HCT116 (cell line): ENCODE results near the gene ARHGAP31. TPM values are rescaled to one million over a fixed set of nuclear protein-coding genes. Genes with fewer than 3 reads are reported as not detected.
"Not testable (repeated sequence)": the region's sequence is repeated elsewhere in the genome, so short reads cannot be mapped to it uniquely, and the experiment has no call there.

Source experiments
- ATAC-seq: fragments of 200-7000 bp; cut with Tn5 transposase; 2 replicates; pipeline ENCODE4 v1.9.1; 2020; ENCODE audit warnings: mild to moderate bottlenecking, moderate library complexity
- BruUV-seq: library from RNA; stranded (reverse); fragments of 400-500 nt; replicated peaks from 2 replicates; lab custom pipeline; 2021; lab: Mats Ljungman, UMichigan
- CTCF ChIA-PET: fragments of 300-600 bp; sonication (Branson Sonifier 250); formaldehyde crosslinking; loops from one replicate; lab custom pipeline; 2021; ENCODE audit warnings: antibody characterized with exemption; lab: Charles Lee
- POLR2A ChIA-PET: fragments of 300-600, 350-600 bp; sonication (Branson Sonifier 250); formaldehyde crosslinking; loops from one replicate; lab custom pipeline; 2021; ENCODE audit warnings: antibody characterized with exemption; lab: Charles Lee
- RAD21 ChIA-PET, 2 experiments: fragments of 300-600 bp; sonication (Branson Sonifier 250); formaldehyde crosslinking; loops; one replicate each; lab custom pipeline; 2023; ENCODE audit warnings: low total read pairs in 2 of 2; ENCODE audit not compliant: uncharacterized antibody in 2 of 2, unreplicated experiment in 2 of 2, low non-redundant PET in 1 of 2; lab: Charles Lee
- DNase-seq: peaks from one replicate; pipeline ENCODE4 v3.0.0-alpha.2; 2010; ENCODE audit warnings: low read depth, low spot score
- H2AFZ ChIP-seq: fragments of 200-600 bp; shearing (Covaris generic), sonication (generic); 2 replicates; pipeline ENCODE4 v1.6.1; 2017; ENCODE audit warnings: low read depth, mixed run types, mixed read lengths, antibody characterized with exemption, low read length; ENCODE audit not compliant: poor library complexity, severe bottlenecking
- H3K27ac ChIP-seq: 2 replicates; pipeline ENCODE4 v1.5.1; 2012; ENCODE audit warnings: low read depth, low read length
- H3K27me3 ChIP-seq: fragments of 200-600 bp; sonication (generic); 2 replicates; pipeline ENCODE4 v1.6.1; 2016; ENCODE audit warnings: mixed run types, low read length, mixed read lengths; ENCODE audit not compliant: insufficient read depth
- H3K36me3 ChIP-seq, 2 experiments: fragments of 200-500 bp in 1 of 2; fragments of 200-600 bp in 1 of 2; sonication (Bioruptor generic) in 1 of 2; sonication (generic) in 1 of 2; 2 replicates each; pipeline versions ENCODE4 v1.5.1 to v1.6.1; 2014 to 2016; ENCODE audit warnings: low read length in 2 of 2, inconsistent platforms in 1 of 2, mixed read lengths in 1 of 2, mixed run types in 1 of 2; ENCODE audit not compliant: insufficient read depth in 2 of 2, control insufficient read depth in 1 of 2
- H3K4me1 ChIP-seq, 2 experiments: fragments of 200-600 bp in 1 of 2; sonication (generic) in 1 of 2; 2 replicates each; pipeline versions ENCODE4 v1.5.1 to v1.6.1; 2012 to 2017; ENCODE audit warnings: low read length in 2 of 2, inconsistent platforms in 1 of 2, mild to moderate bottlenecking in 1 of 2, mixed read lengths in 1 of 2, mixed run types in 1 of 2, moderate library complexity in 1 of 2; ENCODE audit not compliant: insufficient read depth in 2 of 2, control insufficient read depth in 1 of 2
- H3K4me2 ChIP-seq: fragments of 200-600 bp; sonication (generic); 2 replicates; pipeline ENCODE4 v1.6.1; 2017; ENCODE audit warnings: mixed run types, low read length, mixed read lengths
- H3K4me3 ChIP-seq, 2 experiments: fragments of 200-600 bp in 1 of 2; sonication (generic) in 1 of 2; replicated peaks in 1 of 2; 2 replicates each; pipeline ENCODE4 v1.5.1; 2011 to 2016; ENCODE audit warnings: low read length in 2 of 2, control low read depth in 1 of 2, low read depth in 1 of 2, mild to moderate bottlenecking in 1 of 2, mixed read lengths in 1 of 2, mixed run types in 1 of 2
- H3K79me2 ChIP-seq: fragments of 200-600 bp; sonication (generic); 2 replicates; pipeline ENCODE4 v1.6.1; 2017; ENCODE audit warnings: mild to moderate bottlenecking, mixed run types, low read length, moderate library complexity, mixed read lengths; ENCODE audit not compliant: insufficient read depth
- H3K9ac ChIP-seq: fragments of 200-600 bp; sonication (generic); 2 replicates; pipeline ENCODE4 v1.6.1; 2016; ENCODE audit warnings: low read length, mixed read lengths
- H3K9me2 ChIP-seq: fragments of 200-600 bp; sonication (generic), shearing (Covaris generic); 2 replicates; pipeline ENCODE4 v1.6.1; 2017; ENCODE audit warnings: mixed run types, mild to moderate bottlenecking, moderate library complexity; ENCODE audit not compliant: insufficient read depth
- H3K9me3 ChIP-seq, 2 experiments: fragments of 200-500 bp in 1 of 2; fragments of 200-600 bp in 1 of 2; sonication (Bioruptor generic) in 1 of 2; sonication (generic) in 1 of 2; 2 replicates each; pipeline ENCODE4 v1.6.1; 2014 to 2017; ENCODE audit warnings: low read length in 2 of 2, mixed read lengths in 2 of 2, inconsistent platforms in 1 of 2, low read depth in 1 of 2, mild to moderate bottlenecking in 1 of 2, mixed run types in 1 of 2, moderate library complexity in 1 of 2; ENCODE audit not compliant: control insufficient read depth in 1 of 2, insufficient read depth in 1 of 2
- H4K20me1 ChIP-seq: fragments of 200-600 bp; sonication (generic), shearing (Covaris generic); 2 replicates; pipeline ENCODE4 v1.6.1; 2017; ENCODE audit warnings: mixed run types, mild to moderate bottlenecking, moderate library complexity; ENCODE audit not compliant: insufficient read depth
- EGR1 ChIP-seq: IDR thresholded peaks from 2 replicates; pipeline ENCODE4 v1.6.1; 2012; ENCODE audit warnings: low read depth
- TCF7L2 ChIP-seq: IDR thresholded peaks from 2 replicates; pipeline ENCODE4 v1.7.0; 2011; ENCODE audit warnings: borderline replicate concordance, inconsistent platforms; ENCODE audit not compliant: insufficient read depth, insufficient read length; ENCODE audit errors: extremely low read depth
- ZFX ChIP-seq: fragments of 450-650 bp; IDR thresholded peaks from 2 replicates; pipeline ENCODE4 v1.6.1; 2017
- intact Hi-C: fragments of 100-400 bp; cut with micrococcal nuclease; formaldehyde crosslinking; loops from 2 replicates; pipeline ENCODE4 v1.10.0; 2022
- total RNA-seq: library from RNA; stranded (reverse); gene quantifications from one replicate; pipeline ENCODE4 v1.2.1, GENCODE V29; 2021; ENCODE audit not compliant: unreplicated experiment
- TF ChIP-seq, protein P1 (sequence below): IDR thresholded peaks from 2 replicates; pipeline ENCODE4 v1.6.1; 2012; ENCODE audit warnings: low read depth

Gene ARHGAP31
- total RNA-seq, 1 experiment from 2014 or later, result 0.93 TPM

DNA sequence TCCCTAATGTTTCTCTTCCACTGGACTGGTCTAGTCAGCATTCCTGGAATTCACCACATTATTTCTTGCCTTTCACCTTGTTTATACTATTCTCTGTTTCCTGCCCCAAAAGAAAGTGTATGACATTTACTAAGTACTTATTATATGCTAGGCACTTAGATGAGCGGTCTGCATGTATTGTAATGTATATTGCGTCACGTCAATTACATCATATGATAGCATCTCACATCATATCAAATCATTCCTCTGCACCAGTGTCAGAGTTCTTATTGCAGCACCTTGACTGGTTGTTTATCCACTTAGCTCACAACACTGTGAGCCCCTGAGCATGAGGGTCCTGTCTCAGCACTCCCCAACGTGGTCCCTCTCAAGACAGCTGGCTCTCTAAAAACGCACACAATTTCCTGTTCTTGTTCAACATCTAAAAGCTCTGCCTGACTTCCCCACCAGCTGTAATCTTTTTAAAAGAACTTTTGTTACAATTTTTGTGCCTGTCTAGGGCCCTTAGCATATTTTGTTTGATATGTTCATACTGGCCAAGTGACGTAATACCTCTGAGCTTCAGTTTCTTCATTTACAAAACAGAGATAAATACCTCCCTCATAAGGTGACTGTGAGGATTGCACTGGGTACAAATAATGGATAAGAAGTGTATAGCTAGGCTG is 58.8 kb downstream of the ARHGAP31 start (continued):
- TF ChIP-seq, protein P1, sequence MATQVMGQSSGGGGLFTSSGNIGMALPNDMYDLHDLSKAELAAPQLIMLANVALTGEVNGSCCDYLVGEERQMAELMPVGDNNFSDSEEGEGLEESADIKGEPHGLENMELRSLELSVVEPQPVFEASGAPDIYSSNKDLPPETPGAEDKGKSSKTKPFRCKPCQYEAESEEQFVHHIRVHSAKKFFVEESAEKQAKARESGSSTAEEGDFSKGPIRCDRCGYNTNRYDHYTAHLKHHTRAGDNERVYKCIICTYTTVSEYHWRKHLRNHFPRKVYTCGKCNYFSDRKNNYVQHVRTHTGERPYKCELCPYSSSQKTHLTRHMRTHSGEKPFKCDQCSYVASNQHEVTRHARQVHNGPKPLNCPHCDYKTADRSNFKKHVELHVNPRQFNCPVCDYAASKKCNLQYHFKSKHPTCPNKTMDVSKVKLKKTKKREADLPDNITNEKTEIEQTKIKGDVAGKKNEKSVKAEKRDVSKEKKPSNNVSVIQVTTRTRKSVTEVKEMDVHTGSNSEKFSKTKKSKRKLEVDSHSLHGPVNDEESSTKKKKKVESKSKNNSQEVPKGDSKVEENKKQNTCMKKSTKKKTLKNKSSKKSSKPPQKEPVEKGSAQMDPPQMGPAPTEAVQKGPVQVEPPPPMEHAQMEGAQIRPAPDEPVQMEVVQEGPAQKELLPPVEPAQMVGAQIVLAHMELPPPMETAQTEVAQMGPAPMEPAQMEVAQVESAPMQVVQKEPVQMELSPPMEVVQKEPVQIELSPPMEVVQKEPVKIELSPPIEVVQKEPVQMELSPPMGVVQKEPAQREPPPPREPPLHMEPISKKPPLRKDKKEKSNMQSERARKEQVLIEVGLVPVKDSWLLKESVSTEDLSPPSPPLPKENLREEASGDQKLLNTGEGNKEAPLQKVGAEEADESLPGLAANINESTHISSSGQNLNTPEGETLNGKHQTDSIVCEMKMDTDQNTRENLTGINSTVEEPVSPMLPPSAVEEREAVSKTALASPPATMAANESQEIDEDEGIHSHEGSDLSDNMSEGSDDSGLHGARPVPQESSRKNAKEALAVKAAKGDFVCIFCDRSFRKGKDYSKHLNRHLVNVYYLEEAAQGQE, result no peak
- TF ChIP-seq EGR1 (no peak), TCF7L2 (no peak), ZFX (no peak)

DNA sequence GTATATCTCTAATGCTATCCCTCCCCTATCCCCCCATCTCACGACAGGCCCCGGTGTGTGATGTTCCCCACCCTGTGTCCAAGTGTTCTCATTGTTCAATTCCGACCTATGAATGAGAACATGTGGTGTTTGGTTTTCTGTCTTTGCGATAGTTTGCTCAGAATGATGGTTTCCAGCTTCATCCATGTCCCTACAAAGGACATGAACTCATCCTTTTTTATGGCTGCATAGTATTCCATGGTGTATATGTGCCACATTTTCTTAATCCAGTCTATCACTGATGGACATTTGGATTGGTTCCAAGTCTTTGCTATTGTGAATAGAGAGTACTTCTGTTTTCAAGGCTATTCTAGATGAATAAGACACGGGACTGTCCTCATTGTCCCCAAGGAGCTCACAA is 61.4 kb downstream of the ARHGAP31 start:
- H3K79me2 ChIP-seq, H3K4me3 ChIP-seq, H3K36me3 ChIP-seq, H3K9me3 ChIP-seq, H3K27me3 ChIP-seq, ATAC-seq, H4K20me1 ChIP-seq, H3K4me1 ChIP-seq, BruUV-seq, intact Hi-C loops, DNase-seq, CTCF ChIA-PET, H3K9me2 ChIP-seq, H2AFZ ChIP-seq, POLR2A ChIA-PET, H3K9ac ChIP-seq, H3K27ac ChIP-seq, H3K4me2 ChIP-seq: not testable (repeated sequence)
- RAD21 ChIA-PET, result interaction anchor here in 1 of 2 experiments (0.7 kb wide), 1 partner anchor 394 kb away, joined by 3 read pairs; no protein-coding TSS in a partner anchor
